Stimulated activated CD4-positive, alpha-beta T cell treated with anti-CD3 and anti-CD28 coated beads, TNF-alpha, amount 100 ng/mL, for 48 hours (primary cell): ENCODE data around the gene DNAJB9.
"Not testable (repeated sequence)": the region's sequence is repeated elsewhere in the genome, so short reads cannot be mapped to it uniquely, and the experiment has no call there.

Experiments
- DNase-seq, 3 donors: peaks; one replicate each; pipeline ENCODE4 v3.0.0-alpha.2; 2020; ENCODE audit warnings: low read depth in 3 of 3

DNAJB9 gene

DNA sequence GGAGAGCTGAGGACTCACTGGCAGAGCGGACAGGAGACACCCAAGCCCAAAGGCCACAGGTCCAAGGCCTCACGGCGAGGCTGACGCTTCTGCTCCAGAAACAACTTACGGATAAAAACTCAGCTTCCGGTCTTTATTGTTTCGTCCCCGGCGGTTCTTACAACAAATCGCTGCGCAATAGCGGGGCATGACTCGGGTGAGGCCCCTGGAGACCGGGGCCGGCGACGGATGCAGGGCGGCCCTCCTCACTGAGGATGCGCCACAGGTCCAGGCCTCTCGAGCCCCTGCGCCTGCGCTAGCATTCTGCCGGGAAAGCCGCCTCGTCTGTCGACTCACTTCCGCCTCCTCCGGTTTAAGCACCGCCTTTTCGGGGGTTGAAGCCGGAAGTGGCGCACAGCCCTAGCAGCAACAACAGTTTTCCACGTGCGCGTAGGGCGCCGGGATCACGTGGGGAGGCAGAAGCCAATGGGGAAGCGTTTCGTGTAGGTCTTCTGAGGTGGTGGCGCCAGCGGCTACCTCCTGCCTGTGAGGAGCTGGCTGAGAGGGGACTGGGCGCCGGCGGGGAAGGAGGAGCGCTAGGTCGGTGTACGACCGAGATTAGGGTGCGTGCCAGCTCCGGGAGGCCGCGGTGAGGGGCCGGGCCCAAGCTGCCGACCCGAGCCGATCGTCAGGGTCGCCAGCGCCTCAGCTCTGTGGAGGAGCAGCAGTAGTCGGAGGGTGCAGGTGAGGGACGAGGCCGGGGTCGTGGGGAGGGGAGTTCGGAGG is at the start of gene DNAJB9, which contains the start of gene THAP5:
Gene DNAJB9, plus strand, starts transcription at position 494 of the 765 bp plus-strand sequence. CDS start 1,853 bp downstream, outside the sequence.
Gene THAP5, minus strand, starts transcription at position 326 of the 765 bp plus-strand sequence. Its CDS starts 137 bp downstream, at position 189.
- DNase-seq = peak; percentile 96 to 99 (median 97)

DNA sequence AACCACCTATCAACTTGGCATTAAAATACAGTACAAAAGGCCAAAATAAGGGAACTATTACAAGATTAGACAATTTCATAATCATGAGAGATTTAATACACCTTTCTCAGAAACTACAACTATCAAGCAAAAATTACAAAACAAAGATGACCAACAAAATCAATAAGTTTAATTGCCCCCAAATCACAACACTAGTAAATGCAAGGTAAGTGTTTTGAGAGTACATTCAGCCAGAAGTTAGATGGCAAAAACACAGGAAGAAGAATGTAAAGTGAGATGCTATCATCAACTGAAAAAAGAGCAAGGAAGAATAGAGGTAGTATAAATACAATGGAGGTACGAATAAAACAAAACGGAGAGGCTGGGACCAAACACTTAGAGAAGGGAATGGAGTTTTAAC is 46.9 kb upstream of the DNAJB9 start:
- DNase-seq = no peak

DNA sequence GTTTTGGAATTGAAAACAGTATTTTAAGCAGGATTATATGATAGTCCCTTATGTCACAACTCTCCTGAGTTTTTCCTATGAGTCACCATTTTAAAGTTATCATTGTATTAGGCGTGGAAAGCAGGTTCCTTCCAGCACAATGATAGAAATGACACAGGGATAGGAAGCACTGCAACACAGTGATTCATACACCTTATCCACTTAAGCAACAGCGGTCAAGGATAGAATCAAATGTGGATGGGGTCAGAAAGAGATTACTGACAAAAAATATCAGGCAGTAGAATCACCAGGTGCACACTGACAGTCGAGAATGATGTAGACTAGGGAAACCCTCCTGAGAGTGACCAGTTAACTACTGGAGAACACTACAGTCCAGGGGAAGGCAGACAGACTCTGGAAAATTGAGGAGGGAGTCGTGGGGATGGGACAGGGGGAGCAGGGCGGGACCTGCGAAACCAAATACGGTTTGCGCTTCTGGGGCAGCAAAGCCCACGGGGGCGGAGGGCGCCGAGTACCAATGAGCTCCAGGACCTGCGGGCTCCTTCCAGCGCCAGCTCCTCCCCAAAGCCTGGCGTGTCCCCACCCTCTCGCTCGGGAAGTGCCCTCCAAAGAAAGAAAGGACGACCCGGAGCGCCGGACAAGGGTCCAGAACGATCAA is 44.2 kb upstream of the DNAJB9 start:
- peak in 1 of 3 donors; percentile 32 for DNase-seq

DNA sequence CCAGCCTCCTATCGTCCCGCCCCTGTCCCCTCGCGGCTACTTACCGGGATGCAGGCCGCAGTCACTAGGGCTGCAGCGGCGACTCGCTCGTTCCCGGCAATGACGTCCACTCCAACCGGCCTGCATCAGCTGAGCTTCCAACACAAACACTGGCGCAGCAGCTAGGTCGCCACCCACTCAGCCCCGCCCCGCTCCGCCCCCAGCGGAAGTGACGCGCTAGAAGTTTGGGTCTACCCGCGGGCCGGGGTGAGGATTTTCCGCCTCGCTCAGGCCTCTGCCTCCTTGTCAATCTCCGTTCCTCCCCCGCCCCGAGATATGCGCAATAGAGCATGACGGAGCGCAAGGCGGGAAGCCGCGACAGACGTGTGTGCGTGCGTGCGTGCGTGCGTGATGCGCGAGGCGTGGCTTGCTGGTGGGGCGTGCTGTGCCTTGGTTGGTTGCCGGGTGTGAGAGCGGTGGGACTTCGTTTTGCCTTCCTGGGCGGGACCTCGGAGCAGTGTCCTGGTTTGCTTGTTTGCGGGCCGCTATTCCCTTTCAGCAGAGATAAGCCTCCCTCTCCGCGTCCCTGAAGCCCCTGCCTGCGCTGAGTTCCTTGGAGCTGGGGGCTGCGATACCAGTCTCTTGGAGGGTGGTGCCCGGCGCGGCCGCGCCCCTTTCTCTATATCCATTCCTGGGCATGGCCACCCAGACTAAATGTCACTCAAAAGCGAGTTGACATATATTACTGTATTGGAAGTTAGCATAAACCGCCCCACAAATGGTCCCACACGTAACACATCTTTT is 43.5 kb upstream of the DNAJB9 start, which contains the start of gene PNPLA8:
Gene PNPLA8, minus strand, starts transcription at position 151 of the 783 bp plus-strand sequence. CDS start 10,644 bp downstream, outside the sequence.
- peak; percentile 99 to 100 (median 100) for DNase-seq

DNA sequence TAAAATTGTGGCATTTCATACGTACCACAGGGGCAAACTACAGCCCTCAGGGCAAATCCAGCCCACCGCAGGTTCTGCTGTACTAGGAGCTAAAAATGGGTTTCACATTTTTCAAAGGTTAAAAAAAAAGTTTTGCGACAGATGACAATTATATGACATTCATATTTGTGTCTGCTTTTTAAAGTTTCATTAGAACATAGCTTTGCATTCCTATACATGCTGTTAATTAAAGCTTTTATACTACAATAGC is 43.0 kb upstream of the DNAJB9 start:
- DNase-seq = no peak

DNA sequence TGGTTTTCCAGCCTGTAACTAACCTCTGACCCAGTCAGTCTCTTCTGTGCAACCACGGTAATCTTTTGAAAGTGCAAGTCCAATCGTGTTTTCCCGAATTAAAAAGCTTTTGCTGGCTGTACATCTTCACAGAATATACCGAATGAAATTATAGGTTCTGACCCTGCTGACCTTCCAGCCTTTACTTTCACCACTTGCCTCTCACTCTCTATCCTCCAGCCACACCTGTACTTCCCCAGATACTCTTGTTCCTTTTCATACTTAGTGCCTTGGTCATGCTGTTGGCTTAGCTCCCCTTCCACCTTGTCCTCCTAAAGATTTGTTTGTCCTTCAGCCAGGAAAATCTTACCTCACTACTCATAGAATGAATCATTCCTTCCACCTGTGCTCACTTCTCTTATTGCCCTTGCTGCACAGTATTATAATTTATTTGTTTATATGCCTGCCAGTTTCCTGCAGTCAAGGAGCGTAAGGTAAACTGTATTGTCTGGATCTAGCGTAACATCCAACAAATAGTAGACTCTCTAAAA is 41.4 kb upstream of the DNAJB9 start:
- no peak for DNase-seq

DNA sequence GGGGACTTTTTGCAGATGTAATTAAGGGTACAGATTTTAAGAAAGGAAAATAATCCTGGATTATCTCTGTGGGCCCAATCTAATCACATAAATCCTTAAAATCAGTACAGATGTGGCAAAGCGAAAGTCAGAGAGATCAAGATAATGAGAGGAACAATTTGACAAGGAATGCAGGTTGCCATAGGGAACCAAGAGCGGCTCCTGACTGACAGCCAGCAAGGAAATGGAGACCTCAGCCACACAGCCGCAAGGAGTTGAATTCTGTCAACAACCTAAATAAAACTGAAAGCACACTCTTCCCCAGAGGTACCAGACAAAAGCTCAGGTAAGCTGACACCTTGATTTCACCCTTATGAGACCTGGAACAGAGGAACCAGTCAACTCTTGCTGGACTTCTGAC is 40.3 kb upstream of the DNAJB9 start:
- DNase-seq = no peak

DNA sequence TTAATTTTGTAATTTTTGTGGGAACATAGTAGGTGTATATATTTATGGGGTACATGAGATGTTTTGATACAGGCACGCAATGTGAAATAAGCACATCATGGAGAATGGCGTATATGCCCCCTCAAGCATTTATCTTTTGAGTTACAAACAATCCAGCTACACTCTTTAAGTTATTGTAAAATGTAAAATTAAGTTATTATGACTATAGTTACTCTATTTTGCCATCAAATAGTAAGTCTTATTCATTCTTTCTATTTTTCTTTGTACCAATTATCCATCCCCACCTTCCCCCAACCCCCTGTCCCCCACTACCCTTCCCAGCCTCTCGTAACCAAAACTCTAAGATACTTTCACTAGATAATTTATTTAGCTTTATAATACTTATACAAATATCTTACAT is 36.0 kb upstream of the DNAJB9 start:
- no peak for DNase-seq

DNA sequence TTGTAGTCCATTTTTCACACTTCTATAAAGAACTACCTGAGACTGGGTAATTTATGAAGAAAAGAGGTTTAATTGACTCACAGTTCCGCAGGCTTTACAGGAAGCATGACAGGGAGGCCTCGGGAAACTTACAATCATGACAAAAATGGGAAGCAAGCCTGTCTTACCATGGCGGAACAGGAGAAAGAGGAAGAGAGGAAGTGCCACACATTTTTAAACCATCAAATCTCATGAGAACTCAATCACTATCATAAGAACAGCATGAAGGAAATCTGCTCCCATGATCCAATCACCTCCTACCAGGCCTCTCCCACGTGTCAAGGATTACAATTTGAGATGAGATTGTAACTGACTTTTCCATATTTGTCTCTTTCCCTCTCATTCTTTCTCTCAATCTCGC is 34.4 kb upstream of the DNAJB9 start:
- no peak for DNase-seq

DNA sequence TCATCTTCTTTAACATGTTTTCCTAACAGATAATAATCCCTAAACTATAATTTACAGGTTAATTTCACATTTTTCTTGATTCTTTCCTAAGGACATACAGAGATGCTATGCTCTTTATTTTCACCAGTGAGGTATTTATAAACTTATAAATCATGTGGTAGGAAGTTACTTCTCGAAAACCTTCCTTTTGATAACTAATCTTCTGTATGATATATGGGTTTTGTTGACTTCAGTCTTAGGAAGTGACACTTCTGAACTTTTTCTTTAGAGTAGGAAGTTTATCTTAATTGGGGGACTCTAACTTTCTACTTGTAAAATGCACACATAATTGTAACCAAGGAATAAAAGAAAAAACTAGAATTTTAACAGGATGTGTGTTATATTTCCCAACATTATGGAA is 33.9 kb upstream of the DNAJB9 start:
- DNase-seq = no peak

DNA sequence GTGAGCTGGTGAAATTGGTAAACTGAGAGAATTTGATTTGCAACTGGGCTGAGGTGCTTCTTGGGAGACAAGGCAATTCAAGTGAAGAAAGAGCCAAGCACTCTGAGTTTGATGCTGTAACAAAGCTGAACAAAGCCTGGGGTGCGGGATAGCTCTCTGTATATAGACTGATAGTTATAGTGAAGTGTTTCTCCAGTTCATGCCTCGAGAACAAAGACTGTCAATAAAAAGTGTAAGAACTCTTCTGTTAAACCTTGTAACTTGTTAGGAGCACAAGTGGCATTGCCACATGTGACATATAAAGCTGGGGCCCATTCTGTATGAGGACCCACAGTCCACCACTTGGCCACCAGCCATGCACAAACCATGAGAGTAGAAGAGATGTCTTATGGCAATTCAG is 32.4 kb upstream of the DNAJB9 start:
- no peak for DNase-seq

DNA sequence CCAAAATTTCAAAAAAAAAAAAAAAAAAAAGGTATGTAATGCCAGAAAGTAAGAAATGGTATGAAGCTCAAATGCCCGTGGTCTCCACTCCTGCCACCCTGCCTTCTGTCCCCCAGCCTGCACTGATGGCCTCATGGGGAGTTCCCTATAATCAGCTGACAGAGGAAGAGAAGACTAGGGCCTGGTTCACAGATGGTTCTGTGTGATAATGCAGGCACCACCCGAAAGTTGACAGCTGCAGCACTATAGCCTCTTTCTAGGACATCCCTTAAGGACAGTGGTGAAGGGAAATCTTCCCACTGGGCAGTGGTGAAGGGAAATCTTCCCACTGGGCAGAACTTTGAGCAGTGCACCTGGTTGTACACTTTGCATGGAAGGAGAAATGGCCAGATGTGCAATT is 31.4 kb upstream of the DNAJB9 start:
- not testable (repeated sequence) for DNase-seq

DNA sequence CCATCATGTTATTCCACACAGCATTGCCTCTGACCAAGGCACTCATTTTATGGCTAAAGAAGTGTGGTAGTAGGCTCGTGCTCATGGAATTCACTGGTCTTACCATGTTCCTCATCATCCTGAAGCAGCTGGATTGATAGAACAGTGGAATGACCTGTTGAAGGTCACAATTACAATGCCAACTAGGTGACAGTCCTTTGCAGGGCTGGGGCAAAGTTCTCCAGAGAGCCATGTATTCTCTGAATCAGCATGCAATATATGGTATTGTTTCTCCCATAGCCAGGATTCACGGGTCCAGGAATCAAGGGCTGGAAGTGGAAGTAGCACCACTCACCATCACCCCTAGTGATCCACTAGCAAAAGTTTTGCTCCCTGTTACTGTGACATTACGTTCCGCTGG is 31.0 kb upstream of the DNAJB9 start:
- not testable (repeated sequence) for DNase-seq

DNA sequence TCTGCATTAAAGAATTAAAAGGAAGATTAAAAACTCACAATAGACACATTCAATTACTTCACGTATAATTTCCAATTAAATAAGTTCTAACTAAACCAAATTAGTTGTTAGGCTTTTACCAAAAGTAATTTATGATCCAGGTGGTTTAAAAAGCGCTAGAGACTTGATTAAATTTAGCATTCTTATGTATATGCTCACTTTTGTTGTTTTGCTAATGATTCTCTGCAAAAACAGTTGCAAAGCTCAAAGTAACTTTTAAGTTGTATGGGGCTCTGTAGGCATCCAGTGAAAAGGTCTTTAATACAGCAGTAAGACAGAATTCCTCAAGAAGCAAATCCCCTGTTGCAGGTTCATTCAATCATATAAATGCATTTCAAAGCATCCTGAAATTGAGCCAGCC is 28.2 kb upstream of the DNAJB9 start:
- no peak for DNase-seq

DNA sequence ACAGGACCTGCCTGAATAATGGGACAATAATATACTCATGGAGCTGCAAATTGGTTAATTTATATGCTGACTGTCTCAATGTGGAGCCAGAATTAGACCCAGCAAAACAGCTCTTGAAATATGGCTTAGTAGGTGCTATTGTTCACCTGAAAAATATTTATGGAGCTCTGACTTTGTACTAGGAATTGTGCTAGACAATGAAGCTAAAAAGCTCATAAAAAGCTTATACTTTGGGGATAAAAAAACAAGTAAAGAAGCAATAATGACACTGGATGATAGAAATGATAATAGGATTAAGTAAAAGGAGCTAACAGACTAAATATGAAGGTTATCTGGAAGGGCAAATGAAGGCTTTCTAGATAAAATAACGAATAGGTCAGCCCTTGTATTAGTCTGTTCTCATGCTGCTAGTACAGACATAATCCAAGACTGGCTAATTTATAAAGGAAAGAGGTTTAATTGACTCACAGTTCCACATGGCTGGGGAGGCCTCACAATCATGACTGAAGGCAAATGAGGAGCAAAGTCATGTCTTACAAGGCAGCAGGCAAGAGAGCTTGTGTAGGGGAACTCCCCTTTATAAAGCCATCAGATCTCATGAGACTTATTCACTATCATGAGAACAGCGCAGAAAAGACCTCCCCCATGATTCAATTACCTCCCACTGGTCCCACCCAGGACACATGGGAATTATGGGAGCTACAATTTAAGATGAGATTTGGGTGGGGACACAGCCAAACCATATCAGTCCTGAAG is 21.4 kb upstream of the DNAJB9 start:
- not testable (repeated sequence) for DNase-seq

DNA sequence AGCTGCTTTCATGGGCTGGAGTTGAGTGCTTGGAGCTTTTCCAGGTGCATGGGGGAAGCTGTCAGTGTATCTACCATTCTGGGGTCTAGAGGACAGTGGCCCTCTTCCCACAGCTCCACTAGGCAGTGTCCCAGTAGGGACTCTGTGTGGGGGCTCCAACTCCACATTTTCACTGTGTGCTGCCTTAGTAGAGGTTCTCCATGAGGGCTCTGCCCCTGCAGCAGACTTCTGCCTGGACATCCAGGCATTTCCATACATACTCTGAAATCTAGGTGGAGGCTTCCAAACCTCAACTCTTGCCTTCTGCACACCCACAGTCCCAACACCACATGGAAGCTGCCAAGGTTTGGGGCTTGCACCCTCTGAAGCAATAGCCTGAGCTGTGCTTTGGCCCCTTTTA is 13.0 kb upstream of the DNAJB9 start:
- not testable (repeated sequence) for DNase-seq

DNA sequence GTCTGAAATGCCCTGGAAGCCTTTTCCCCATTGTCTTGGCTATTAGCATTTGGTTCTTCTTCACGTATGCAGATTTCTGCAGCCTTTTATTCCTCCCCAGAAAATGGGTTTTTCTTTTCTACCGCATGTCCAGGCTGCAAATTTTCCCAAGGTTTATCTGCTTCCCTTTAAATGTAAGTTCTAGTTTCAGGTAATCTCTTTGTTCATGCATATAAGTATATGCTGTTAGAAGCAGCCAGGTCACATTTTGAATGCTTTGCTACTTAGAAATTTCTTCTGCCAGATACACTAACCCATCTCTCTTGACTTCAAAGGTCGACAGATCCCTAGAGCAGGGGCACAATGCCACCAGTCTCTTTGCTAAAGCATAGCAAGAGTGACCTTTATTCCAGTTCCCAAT is 12.5 kb upstream of the DNAJB9 start:
- DNase-seq = no peak

DNA sequence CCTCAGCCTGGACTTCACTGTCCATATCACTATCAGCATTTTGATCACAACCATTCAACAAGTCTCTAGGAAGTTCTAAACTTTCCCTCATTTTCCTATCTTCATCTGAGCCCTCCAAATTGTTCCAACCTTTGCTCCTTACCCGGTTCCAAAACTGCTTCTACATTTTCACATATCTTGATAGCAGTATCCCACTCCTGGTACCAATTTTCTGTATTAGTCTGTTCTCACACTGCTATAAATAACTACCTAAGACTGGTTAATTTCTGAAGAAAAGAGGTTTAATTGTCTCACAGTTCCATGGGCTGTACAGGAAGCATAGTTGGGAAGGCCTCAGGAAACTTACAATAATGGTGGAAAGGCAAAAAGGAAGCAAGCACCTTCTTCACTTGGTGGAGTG is 12.1 kb upstream of the DNAJB9 start:
- DNase-seq = no peak

DNA sequence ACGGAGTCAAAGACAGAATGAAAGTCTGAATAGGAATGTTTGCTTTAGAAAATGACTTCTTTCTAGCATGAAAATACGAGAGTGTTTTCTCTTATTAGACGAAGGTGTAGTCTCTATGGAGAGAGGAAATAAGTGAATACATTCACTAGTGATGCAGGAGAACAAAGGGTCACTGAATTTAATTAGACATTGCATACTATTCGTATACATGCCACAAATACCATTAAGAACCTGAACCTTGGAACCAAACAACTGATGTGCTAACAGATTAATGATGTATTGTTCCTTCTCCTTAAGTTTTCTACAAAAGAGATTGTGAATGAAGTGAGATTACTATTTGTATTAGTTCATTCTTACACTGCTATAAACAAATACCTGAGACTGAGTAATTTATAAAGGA is 10.4 kb upstream of the DNAJB9 start:
- DNase-seq = no peak

DNA sequence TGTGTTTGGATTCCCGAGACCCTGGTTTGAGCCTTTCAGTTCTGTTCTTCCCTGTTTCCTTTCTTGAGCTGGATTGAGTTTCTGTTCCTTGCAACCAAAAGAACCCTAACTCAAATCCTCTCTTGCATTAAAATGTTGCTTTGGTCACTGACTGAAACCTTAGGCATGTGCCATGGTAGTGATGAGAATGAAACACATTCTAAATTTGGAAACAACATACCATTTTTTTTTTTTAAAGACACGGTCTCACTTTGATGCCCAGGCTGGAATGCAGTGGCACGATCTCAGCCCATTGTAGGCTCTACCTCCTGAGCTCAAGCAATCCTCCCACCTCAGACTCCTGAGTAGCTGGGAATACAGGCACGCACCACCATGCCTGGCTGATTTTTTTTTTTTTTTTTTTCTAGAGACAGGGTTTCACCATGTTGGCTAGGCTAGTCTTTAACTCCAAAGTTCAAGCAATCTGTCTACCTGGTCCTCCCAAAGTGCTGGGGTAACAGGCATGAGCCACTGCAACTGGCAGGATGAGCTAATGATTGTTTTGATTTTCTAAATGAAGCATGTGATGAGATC is 8.5 kb upstream of the DNAJB9 start:
- no peak for DNase-seq

DNA sequence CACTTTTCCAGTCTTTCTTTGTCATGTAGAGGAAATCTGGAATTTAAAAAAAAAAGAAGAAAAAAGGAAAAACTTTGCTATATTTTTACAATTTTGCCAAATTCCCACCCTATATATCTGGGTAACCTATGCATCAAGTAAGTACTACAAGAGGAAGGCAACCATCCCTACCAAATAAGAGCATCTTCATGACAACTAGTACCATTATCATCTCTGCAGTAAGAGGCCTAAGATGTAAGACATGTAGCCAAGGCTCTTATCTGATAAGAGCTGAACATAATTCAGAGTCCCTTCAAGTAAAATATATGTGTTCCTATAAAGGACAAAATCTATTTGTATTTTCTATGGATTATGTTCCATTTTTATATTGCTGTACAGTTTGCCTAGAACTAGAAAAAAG is 3.7 kb upstream of the DNAJB9 start:
- no peak for DNase-seq
